Head of caudate nucleus (tissue), 42 donors: Measurements from ENCODE around the gene ATP1A2.
A peak's percentile ranks its signal among the peaks of the same experiment; 100 is the strongest.

Experiments used
- DNase-seq, 42 donors: peaks; one replicate each; pipeline versions ENCODE4 v3.0.0 to v3.0.0-alpha.2; 2020 to 2021; ENCODE audit warnings: mixed read lengths in 7 of 42
- intact Hi-C: fragments of 100-400 bp; cut with DNase I; formaldehyde crosslinking; loops from one replicate; pipeline ENCODE4 v1.15.0; 2022

Gene ATP1A2

DNA sequence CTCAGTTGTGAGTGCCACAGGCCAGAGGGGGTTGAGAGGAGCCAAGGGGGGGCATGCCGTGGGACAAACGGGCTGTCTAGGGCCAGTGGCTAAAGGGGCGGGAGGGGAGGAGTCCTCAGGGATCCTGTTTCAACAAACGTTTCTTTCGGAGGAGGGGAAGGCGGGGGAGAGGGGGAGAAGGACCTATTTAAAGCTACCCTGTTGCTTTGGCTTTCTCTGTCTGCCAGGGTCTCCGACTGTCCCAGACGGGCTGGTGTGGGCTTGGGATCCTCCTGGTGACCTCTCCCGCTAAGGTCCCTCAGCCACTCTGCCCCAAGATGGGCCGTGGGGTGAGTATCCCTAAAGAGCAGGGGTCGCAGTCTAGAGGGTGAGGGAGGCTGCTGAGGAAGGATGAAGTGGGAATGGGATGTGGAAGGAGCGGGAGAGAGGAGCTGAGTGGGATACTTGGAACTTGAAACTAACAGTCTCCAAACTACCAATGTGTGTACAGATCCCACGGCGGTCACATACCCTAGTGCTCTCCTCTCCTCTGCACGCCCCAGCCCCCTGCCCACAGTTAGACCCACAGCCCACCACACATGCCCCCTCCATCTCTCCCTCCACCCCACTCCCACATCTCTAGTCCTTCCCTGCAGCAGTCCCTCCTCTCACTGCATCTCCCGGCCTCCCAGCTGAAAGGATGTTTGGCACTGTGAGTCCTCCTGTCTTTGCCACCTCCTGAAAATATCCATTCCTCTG is at the start of gene ATP1A2:
TSS of gene ATP1A2 (plus strand) at position 215 of the 738 bp plus-strand sequence. CDS start at position 318, 103 bp downstream.
- intact Hi-C loops, result no loop called here
- DNase-seq, result peak in 15 of 42 donors; percentile 33 to 79 (median 56)

DNA sequence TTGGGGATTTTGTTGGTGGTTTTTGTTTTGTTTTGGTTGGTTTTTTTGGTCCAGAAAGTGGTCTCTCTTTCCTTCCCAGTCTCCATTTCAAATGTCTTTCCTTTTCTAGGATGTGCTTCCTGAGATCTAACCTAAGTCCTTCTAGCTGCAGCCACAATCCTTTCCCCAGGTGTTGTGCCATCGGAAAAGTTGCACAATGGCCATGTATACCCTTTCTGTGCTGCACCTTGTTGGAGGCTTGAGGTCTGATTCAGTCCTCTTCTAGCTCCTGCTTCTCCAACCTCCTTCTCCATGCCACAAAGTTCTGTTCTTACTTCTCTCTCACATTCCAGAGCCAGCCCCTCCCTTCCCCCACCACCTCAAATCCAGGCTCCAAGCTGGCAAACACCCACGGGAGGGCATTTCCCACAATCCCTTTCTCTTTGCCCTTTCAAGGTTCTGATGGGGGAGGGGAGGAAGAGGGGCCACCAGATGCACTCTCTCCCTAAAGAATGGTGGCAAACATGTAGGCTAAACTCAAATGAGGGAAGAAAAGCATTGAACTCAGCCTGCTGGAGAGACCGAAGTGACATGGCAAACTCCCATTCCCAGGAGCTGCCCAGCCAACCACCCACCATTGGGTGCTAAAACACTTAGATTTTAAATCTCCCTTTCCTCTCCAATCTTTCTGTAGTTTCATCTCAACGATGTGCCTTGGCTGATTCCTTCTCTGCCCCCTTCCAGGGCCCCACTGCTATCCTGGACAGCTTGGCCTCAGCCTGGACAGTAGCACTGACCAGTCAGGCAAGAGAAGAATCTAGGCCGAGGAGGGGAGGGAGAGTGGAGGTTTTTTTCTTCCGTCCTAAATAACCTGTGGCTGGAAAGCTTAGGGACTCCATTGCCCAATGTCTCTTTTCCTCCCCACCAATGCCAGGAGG is 48.5 kb upstream of the ATP1A2 start:
- peak in 4 of 42 donors; percentile 45 to 75 (median 47) for DNase-seq
- intact Hi-C loops, result no loop called here

DNA sequence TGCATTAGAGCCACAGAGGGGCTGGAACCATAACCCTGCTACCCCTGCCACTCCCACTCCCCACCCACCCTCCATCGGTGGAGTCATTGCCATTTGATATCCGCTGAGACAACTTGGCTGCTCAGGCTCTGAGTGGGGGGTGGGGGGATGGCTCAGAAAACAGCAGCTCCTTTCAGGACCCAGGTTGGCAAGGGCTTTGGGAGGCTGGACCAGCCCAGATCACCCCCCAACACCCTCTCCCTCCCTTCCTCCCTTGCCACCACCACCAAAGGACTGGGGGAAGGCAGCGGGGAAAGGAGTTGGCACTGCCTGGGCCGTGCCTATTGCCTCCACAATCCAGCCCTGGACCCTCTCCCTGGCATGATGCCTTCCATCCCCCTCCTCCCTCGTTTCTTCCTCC is 47.3 kb upstream of the ATP1A2 start:
- intact Hi-C loops, result no loop called here
- peak; percentile 77 to 97 (median 90) for DNase-seq

DNA sequence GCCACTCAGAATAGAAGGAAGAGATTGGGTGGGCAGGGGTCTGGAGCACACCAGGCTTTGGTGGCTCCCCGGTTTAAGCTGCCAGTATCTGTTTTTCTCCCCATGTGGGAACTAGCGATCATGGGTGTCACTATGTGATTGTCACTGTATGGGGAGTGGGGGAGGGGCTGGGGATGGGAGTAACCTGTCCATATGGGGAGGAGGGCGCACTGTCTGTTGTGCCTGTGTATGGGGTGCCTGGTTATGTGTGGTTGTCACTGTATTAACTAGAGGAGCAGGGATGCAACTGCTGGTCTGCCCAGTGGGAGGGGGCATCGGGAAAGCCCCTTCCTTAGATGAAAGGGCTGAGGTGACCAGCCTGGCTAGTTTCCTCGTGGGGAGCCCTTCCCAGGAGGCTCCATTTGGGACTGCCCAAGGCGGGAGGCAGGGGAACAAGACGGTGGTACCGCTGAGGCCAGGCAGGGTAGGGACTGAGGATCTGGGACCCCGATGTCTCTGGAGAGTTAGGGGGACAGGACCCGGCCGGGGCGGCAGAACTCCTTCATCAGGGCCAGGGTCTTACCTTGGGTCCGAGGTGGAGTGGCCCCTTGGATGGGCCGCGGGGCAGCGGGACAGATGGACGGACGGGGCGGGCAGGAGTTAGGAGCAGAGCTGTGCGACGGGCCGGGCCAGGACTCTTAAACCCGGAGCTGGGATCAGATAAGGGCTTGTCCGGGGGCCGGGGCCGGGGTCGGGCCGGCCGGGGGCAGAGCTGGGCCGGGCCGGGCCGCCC is 45.9 kb upstream of the ATP1A2 start, which contains the start of gene KCNJ10:
TSS of gene KCNJ10 (minus strand) at position 701 of the 772 bp plus-strand sequence. CDS start 27,628 bp downstream, outside the sequence.
- intact Hi-C loops, result no loop called here
- peak in 6 of 42 donors; percentile 38 to 74 (median 50) for DNase-seq

DNA sequence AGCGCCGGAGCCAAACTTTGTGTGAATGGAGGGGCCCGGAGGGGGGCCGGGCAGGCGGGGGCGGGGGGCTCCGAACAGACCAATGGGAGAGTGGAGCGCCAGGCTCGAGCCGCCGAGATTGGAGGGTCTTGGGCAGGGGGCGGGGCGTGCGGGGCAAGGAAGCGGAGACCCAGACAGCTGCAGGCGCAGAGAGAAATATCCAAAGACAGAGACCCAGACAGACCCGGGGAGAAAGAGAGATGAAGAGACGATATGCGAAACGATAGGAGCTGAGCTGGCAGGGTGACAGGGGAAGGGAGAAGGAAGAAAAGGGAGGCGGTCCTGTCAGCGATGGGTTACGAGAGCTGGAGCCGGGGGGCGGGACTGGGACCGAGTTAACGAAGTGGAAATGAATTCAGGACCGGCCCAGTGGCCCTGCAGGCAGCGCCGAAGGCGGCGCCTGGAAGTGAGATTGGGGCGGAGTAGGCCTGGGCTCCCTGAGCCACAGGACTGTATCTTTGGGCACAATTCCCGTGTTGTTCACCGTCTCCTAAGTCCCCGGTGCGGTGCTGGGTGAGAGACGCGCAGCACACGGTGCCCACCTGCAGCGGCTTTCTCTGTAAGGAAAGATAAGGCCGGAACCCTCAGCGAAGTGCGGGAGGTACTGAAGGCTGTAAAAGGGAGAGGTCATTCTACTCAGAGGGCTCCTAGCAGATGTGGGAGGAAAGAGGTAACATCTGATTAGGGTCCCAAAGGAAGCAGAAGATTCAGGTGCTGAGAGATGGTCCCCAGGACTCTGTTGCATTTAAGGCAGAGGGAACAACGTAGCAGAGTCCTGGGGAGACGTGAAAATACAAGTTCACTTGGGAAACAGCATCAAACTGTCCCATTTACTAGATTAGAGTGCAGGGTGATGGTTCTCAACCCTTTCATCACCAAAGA is 45.1 kb upstream of the ATP1A2 start:
- intact Hi-C loops, result no loop called here
- peak; percentile 87 to 98 (median 94) for DNase-seq

DNA sequence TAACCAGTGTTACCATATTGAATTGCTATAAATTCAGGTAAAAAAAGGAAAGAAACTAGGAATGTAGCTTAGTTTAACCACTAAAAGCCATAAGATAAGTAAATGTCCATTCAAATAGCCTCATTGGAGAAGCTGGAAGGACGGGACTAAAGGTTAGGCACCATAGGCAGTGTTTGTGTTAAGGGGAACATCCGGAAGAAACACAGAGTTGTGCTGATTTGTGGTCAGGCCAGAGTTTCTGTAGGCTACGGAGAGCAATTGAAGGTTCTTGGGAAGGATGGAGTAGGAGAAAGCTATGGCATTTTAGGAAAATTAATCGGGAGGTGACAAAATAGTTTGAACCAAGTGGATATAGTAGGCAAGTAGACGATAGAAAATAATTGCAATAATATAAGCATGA is 44.3 kb upstream of the ATP1A2 start:
- intact Hi-C loops, result no loop called here
- DNase-seq, result no peak

DNA sequence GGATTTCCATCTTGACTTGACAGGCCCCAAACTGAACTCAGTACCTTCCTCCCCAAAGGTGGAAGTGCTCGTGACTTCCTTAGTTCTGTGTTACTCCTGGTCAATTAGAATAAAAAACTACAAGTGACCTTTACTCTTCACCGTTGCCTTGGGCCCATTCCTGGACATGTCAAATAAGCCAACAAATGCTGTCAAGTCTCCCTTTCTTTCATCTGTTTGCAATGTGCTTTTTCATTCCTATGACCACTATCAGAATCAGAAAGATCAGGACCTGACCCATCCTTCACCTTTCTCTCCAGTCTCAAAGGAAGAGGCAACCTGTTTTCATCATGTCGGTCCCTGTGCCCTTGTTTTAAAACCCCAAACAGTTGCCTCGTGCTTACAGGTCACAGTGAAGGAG is 40.7 kb upstream of the ATP1A2 start:
- intact Hi-C loops, result no loop called here
- DNase-seq, result no peak

DNA sequence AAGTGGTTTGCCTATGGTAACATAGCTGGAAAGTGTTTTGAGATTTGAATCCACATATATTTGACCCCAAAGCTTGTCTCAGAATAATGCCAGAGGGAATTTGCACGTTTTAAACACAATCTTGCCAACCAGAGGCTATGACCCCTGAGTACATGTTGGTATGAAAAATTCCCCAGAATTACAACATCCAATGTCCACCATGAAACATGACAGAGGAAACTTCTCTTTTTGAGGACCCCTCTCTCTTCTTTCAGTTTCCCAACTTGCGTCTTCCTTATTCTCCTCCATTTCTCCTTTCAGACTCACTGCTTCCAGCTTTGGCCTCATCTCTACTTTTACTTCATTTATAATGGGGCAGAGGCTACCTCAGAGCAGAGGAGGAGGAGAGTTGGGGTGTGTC is 39.7 kb upstream of the ATP1A2 start:
- intact Hi-C loops, result no loop called here
- no peak for DNase-seq

DNA sequence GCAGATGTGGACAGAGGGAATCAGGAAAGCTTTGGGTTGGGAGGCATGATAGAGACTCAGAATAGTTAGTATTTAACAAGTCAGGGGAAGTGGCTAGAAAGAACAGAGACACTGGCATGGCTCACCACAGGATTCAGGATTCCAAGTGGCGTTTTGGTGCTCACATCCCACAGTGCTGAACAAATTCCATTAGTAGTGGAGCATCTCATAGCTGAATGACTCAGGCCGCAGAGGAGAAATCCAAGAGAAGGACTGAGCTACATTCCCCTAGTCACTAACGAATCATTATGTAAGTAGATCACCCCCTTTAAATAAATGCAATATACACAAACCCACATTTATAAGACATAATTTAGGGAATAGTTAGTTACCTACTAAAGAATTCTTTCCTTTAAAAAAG is 39.3 kb upstream of the ATP1A2 start:
- DNase-seq, result no peak
- intact Hi-C loops, result no loop called here

DNA sequence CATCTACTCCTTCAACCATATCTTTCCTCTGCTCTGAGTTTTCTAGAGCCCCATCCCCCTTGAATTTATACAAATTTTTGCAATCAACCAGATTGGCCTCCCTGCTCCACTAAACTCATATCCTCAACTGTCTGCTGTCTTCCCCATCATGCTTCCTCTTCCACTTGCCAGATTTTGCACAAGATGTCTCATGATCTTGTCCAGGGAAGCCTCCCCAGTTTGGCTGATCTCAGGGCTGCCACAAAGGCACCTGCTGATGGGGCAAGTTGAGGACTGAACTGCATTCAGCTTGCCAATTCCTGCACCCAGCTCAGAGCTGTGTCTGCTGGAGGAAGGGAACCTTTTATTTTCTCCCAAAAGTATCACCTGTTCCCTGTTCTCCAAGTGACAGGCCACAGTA is 38.1 kb upstream of the ATP1A2 start:
- peak in 1 of 42 donors; percentile 0 for DNase-seq

DNA sequence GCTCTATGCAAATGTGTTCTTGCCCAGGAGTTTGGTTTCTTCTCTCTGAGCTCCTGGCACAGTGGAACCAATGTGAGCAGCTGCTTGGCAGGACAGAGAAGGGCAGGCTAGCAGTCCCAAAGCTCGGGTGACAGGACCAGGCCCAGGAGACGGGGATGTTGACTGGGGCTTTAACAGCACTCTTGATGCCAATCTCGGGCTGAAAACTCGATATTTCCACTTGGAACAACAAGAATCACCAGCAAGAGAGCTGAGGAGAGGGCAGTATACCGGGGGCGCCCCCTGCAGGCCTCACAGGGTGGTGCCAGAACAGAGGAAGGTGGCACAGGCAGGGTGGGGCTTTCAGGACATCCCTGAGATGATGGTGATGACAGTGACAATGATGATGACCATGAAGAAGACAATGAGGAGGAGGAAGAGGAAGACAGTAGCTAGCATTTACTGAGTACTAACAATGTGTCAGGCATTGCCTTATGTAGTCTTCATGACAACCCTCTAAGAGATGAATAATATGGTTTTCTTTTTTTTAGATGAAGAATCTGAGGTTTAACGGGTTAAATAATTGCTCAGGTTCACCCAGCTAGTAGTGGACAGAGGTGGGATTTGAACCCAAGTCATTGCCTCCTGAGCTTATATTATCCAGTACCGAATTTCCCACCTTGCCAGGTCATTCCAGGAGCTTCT is 36.9 kb upstream of the ATP1A2 start:
- intact Hi-C loops, result no loop called here
- DNase-seq, result peak in 41 of 42 donors; percentile 66 to 94 (median 84)

More for the DNA sequence above, 38.1 kb upstream of the ATP1A2 start:
- intact Hi-C loops, result no loop called here

DNA sequence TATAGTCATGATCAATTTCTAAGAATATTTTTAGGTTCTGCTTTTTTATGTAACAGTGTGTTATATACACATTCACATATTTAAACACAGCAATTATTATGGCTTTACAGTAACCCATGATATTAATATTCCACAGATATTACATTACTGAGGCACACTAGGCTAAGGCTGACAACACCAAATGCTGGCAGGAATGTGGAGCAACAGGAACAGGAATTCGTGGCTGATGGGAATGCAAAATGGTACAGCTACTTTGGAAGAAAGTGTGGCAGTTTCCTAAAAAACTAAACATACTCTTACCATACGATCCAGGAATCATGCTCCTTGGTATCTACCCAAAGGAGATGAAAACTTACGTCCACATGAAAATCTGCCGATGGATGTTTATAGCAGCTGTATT is 36.1 kb upstream of the ATP1A2 start:
- intact Hi-C loops, result no loop called here

DNA sequence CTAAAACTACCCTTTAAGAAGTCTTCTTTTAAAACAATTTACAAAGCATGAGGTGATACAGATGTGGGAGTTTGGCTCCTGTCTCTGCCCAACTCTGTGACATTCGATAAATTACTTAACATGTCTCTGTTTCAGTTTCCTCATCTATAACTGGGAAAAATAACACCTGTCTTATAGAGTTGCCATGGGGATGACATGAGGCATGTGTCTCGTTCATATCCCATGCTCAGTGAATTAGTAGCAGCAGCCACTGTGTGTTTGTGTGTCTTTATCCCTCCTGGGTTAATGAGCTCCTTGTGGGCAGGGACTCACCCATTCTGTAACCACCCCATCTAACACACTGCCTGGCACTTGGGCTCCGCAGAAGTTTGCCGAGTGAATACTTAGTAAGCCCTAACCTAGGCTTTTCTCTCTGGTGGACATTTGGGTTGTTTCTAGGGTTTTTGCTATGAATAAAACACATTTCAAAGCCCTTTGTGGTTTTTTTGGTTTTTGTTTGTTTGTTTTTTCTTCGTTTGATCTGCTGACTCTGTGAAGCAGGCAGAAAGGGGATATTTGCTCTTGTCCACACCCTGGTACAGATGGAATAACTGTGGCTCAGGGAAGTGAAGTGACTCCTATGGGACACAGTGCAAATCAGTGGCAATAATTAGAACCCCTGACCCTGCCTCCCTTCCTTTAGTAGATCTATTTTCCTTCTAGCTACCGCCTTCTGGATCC is 35.0 kb upstream of the ATP1A2 start:
- DNase-seq, result peak in 2 of 42 donors; percentile 8 to 39
- intact Hi-C loops, result loop anchor here (2.0 kb wide), 1 partner anchor 34 kb away; no protein-coding TSS in a partner anchor

More for the DNA sequence above, 36.1 kb upstream of the ATP1A2 start:
- DNase-seq, result no peak

DNA sequence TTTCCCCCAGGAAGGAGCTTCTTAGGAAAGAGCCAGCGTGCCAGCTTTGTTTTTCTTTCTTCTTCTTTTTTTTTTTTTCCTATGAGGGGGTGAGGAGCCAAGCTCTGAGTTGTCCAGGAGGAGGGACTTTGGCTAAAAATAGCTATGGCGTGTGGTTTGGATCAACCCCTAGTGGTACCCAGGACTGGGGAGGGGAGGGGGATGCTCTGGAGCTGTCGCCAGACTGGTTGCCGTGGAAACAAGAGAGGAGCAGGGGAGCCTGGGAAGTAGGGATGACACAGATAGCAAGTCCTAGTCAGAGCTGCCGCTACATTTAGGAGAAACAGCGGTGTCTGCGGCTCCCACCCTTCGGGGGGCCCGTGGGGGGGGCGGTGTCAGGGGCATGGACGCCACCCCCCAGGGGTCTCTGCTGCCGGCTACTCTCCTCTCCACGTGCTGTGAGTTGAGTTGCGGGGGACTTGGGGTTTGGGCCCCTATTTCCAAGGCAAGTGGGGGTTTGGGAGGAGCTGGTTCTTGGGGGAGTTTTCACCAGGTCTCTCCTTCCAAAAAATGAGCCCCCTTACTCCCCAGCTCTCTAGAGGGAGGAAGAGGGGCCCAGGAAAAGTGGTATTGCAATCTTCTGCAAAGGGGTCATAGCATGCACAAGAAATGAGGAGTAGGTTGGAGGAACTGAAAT is 34.2 kb upstream of the ATP1A2 start, which contains the start of gene KCNJ9:
TSS of gene KCNJ9 (plus strand) at position 278 of the 676 bp plus-strand sequence. CDS start 2,493 bp downstream, outside the sequence.
- intact Hi-C loops, result loop anchor here (2.0 kb wide), 1 partner anchor 35 kb away; no protein-coding TSS in a partner anchor
- peak; percentile 76 to 99 (median 93) for DNase-seq

DNA sequence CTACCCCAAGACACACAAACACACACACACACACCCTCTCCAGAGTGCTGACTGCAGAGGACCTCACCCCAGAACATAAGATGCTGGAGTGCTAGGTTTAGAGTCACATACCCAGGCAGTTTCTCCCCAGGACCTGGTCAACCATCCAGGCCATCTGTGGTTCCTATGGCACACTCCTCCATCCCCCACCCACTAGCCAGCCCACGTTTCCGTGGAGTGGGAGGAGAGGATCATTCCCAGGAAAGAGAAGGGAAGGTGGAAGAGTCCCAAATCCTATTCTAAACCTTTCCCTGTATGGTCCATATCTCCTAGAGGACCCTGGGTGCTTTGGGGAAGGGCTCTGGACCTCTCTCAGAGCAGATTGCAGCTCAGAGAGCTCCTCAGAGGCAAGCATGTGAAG is 33.1 kb upstream of the ATP1A2 start:
- DNase-seq, result peak in 4 of 42 donors; percentile 15 to 44 (median 34)
- intact Hi-C loops, result no loop called here

DNA sequence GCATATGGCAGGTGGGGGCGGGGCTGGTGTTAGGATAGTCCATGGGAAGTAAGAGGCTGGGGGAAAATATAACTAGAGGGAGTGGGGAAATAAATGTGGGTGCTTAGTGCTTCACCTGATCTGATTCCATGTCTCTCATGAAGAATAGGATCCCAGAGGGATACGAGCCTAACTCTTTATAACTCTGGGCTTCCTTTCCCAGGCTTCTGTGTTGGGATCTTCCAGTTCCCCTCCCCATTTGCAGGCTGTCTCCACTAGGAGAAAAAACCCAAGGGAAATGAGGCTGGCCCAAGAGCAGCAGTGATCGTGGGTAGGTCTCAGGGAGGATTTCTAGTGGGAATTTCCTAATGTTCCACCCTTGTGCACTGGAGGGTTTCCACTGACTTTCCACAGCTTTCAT is 32.6 kb upstream of the ATP1A2 start:
- no peak for DNase-seq
- intact Hi-C loops, result no loop called here
